Hippocampal formation (tissue), 2 donors: ENCODE results near the gene WDR45B.
A peak's percentile ranks its signal among the peaks of the same experiment; 100 is the strongest.
"Not testable (repeated sequence)": the region's sequence is repeated elsewhere in the genome, so short reads cannot be mapped to it uniquely, and the experiment has no call there.

Experiments used
- DNase-seq, 2 donors: peaks; one replicate each; lab custom pipeline; 2025; lab: John Stamatoyannopoulos, UW

Gene WDR45B

GRCh38 chr17:82583720-82584234, 64.5 kb downstream of the WDR45B start:
- no peak for DNase-seq

GRCh38 chr17:82582709-82583108, 65.5 kb downstream of the WDR45B start:
- DNase-seq = no peak

DNA sequence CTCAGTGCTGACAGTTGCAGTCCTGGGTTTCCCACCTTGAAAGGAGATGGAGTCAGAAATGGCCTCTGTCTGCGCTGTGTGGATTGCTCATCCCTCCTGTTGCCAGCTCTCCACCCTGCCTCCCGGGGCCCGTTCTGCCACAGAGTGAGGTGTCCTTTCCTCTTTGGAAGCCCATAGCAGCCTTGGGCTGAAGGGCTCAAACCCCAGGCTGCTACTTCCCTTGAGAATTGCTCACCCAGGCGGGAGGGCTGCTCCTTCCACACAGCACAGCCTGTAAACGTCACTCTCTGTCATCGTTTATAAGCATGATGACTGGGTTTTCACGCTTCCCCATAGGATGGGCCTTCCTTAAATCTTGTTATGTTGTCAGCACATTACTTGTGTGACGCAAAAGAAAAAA, 66.0 kb downstream of the WDR45B start:
- DNase-seq = no peak

GRCh38 chr17:82579969-82580368, 68.3 kb downstream of the WDR45B start:
- DNase-seq = not testable (repeated sequence)

GRCh38 chr17:82577300-82577699, 70.9 kb downstream of the WDR45B start:
- no peak for DNase-seq

DNA sequence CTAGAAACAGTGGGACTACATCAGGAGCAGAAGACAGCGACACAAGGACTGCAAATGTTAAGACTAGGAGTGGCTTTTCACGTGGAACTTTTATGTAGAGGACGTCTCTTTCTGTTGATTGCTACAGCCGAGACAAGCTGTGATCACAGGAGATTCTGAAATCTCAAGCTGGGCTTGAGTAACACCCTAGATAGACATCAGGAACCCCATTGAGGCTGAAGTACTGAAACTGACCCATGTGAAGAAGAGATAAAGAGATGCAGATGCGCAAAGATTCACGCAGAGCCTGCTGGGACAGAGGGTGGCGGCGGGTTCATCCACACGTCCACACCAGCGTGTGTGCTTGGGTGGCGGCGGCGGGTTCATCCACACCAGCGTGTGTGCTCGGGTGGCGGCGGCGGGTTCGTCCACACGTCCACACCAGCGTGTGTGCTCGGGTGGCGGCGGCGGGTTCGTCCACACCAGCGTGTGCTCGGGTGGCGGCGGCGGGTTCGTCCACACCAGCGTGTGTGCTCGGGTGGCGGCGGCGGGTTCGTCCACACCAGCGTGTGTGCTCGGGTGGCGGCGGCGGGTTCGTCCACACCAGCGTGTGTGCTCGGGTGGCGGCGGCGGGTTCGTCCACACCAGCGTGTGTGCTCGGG, 72.5 kb downstream of the WDR45B start:
- DNase-seq = not testable (repeated sequence)

GRCh38 chr17:82574041-82574440, 74.2 kb downstream of the WDR45B start:
- no peak for DNase-seq

GRCh38 chr17:82571855-82572254, 76.4 kb downstream of the WDR45B start:
- DNase-seq = no peak

DNA sequence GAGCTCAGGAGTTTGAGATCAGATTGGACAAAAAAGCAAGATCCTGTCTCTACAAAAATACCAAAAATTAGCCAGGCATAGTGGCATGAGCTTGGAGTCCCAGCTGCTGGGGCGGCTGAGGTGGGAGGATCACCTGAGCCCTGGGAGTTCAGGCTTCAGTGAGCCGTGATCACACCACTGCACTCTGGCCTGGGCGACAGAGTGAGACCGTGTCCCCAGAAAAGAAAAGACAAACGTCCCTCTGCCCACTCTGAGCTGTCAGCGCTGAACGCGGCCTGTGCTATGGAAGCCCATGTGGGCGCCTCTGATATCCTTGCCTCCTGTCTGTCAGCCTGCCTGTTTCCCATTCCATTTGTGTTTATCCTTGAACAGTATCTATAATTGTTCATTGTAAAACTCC, 78.0 kb downstream of the WDR45B start:
- DNase-seq = no peak

GRCh38 chr17:82569621-82570020, 78.6 kb downstream of the WDR45B start:
- no peak for DNase-seq

DNA sequence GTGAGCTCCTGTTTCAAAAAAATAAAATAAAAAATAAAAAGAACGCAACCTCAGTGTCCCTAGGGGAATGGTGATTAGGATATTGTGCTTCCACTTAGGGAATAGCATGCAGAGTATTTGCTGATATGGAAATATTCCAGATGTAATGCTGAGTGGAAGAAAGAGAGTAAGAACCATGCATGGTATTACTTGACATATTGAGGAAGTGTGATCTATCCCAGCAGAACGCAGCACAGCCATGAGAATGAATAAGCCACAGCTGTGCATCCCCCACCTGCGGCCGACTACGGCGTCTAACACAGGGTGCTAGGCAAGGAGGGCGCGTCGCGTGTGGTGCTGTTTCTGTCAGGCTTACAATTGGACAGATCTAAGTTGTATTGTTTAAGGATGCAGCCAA, 79.2 kb downstream of the WDR45B start:
- DNase-seq = no peak

- no peak for DNase-seq
These were observed 81.0 kb downstream of the WDR45B start for GRCh38 chr17:82567286-82567685.

DNA sequence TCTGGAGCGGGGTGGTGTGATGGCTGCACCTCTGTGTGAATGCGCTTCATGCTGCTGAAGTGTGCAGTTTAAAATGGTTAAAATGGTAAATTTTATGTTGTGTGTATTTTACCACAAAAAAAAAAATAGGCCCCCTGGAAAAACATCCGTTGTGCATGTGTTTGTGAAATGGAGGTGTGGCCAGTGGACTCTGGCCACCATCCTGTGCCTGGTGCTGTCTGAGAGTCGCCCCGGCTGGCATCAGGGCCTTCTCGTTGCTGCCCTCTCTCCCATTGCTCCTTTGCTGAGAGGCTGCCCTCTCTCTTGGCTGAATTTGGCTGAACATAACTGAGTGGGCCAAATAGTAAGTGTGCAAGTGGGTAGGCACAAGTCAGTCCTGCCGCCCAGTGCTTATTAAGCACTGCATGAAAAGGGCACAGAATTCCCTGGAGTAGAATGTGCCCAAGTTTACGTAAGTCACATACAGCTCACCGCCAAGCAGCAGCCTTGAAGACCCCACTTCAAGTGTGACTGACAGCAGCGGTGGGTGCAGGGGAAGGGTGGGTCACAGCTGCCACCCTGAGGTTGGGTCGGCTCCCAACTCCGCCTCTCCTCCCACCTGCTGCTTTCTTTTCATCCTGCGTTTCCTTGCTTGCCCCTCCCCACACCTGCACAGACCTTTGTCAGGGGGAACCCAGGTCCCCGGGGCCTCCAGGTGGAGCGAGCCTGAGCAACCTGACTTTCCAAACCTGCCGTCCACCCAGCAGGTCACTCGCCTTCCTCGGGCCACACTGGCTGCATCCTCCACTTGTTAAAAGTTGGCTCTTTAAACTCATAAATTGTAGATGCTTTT, 81.9 kb downstream of the WDR45B start:
- peak in 1 of 2 donors; percentile 21 for DNase-seq

DNA sequence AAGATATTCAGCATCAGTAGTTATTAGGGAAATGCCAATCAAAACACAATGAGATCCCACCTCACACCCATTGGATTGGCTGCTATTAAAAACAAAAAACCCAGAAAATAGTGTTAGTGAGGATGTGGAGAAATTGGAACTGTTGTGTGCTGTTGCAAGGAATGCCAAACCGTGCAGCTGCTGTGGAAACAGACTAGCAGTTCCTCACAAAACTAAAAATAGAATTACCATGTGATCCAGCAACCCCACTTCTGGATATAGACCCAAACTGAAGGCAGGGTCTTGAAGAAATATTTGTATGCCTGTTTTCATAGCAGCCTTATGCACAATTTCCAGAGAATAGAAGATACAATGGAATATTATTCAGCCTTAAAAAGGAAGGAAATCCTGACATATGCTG, 82.7 kb downstream of the WDR45B start:
- no peak for DNase-seq
